AG09319 (cell line): ENCODE results near the gene TMPRSS11F.

Experiments
- DNase-seq: peaks from one replicate; pipeline ENCODE4 v3.0.0-alpha.2; 2010; ENCODE audit warnings: low read depth; ENCODE audit errors: extremely low read depth
- CTCF ChIP-seq: IDR thresholded peaks from 2 replicates; pipeline ENCODE4 v1.5.1; 2011; ENCODE audit warnings: low read depth, mild to moderate bottlenecking, inconsistent platforms, low read length, moderate library complexity

Gene TMPRSS11F

GRCh38 chr4:68132342-68132741, 2.7 kb upstream of the TMPRSS11F start:
- no peak for TF ChIP-seq CTCF

GRCh38 chr4:68124262-68124661, 5.4 kb downstream of the TMPRSS11F start:
- no peak for DNase-seq
- TF ChIP-seq CTCF = no peak

More at GRCh38 chr4:68132342-68132741, 2.7 kb upstream of the TMPRSS11F start:
- no peak for DNase-seq

DNA sequence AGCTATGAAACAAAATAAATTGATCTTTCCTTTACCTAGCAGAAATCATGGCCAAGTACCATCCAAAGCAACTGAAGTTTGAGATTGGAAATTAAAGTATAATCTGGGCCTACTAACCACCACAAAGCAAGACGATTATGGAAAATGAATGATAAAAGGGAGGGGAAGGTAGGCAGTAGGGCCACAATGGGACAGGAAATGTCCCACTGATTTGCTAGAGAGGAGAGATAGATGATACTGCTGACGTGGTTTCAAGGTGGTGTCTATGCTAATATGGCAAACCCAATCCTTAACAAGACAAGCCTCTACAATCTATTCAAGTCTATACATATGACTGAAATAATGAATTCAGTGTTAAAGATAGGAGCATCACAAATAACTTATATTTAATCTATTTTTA, 6.1 kb downstream of the TMPRSS11F start:
- TF ChIP-seq CTCF = no peak
- DNase-seq = no peak

- no peak for TF ChIP-seq CTCF
- DNase-seq = no peak
These were observed 9.7 kb downstream of the TMPRSS11F start for GRCh38 chr4:68119921-68120320.

- no peak for TF ChIP-seq CTCF
- no peak for DNase-seq
These were observed 19.2 kb downstream of the TMPRSS11F start for GRCh38 chr4:68110441-68110840.

DNA sequence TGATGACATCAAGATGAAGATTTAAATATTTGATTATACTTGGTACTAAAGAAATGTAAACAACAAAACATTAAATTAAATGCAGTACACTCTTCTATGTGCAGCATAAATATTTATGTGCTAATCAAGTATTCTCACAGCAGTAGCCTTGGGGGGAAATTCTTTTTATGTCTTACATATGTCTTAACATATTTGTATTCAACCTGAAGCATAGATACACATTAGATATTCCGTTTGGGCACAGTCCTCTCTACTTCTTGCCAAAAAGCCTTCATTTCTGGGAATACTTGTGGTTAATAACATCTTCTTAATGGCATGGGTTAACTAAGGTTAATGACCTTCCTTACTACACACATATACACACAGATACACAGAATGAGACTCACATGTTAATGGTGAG, 19.8 kb downstream of the TMPRSS11F start:
- TF ChIP-seq CTCF = no peak
- DNase-seq = no peak

DNA sequence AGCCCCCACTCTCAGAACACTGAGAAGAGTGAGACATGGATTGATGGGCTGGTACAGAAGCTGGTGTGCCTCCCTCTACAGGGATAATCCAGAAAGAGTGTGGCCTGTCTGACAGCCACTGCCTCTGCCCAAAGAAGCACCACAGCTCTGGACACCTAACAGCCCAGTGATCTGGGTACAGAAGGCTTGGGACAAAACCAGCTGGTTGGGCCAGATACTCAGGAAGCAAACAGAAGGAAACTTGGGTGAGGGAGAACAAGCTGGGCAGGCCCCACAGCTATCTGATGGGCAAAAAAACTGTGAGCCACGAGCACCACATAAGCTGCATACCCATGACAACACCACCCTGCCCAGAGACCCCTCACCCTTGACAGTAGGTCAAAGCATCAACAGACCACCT, 46.9 kb downstream of the TMPRSS11F start:
- no peak for DNase-seq
- TF ChIP-seq CTCF = no peak
